HG03565 (cell line): ENCODE measurements around the gene SH3PXD2A.

Experiments
- ATAC-seq: cut with Tn5 transposase; IDR thresholded peaks from one replicate; pipeline ENCODE4 v1.9.1; 2021; ENCODE audit warnings: mild to moderate bottlenecking, moderate library complexity; ENCODE audit not compliant: unreplicated experiment

Gene SH3PXD2A

DNA sequence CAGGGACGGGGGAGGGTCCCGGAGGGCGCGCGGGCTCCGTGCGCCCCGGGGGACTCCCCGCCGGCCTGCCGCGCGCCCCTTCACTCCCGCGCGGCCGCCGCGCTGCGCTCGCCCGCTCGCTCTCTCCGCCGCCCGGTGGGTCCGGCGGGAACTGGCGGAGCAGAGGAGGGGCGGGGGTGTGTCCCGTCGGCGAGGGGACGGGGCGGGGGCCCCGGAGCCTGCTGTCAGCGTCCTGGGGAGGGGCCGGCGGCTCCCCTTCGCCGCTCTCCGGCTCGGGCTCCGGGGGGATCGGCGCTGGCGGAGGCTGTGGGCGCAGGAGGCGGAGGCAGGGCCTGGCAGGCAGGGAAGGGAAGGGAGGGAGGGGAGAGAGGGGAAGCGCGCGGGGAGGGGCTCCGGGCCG lies at the start of gene SH3PXD2A:
Gene SH3PXD2A, minus strand, starts transcription at position 153 of the 400 bp plus-strand sequence. CDS start 310 bp downstream, outside the sequence.
- ATAC-seq: no peak

DNA sequence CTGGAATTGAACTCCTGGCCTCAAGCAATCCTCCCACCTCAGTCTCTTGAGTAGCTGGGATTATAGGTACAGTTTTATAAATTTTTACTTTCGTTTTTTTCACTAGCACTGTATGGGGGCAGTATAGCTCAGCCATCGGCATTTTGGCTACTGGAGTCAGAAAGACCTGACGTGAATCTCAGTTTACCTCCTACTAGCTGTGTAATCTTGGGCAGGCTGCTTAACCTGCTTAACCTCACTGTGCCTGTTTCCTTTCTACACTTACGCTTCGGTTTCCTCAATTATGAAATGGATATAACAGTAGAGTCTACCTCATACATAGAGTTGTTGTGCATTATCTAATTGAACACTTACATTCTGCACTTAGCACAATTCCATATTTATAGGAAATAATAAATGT lies 45.9 kb upstream of the SH3PXD2A start:
- ATAC-seq: no peak

DNA sequence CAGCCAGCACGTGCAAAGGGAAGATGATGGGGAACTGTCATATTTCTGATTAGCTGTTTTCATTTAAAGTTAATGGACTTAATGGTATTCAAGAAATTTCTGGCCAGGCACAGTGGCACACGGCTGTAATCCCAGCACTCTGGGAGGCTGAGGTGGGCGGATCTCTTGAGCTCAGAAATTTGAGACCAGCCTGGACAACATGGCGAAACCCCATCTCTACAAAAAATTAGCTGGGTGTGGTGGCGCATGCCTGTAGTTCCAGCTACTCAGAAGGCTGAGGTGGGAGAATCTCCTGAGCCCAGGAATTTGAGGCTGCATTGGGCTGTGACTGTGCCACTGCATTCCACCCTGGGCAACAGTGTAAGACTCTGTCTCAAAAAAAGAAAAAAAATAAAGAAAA lies 43.9 kb upstream of the SH3PXD2A start:
- ATAC-seq: no peak

- no peak for ATAC-seq
These were observed 41.9 kb upstream of the SH3PXD2A start for GRCh38 chr10:103897241-103897774.

DNA sequence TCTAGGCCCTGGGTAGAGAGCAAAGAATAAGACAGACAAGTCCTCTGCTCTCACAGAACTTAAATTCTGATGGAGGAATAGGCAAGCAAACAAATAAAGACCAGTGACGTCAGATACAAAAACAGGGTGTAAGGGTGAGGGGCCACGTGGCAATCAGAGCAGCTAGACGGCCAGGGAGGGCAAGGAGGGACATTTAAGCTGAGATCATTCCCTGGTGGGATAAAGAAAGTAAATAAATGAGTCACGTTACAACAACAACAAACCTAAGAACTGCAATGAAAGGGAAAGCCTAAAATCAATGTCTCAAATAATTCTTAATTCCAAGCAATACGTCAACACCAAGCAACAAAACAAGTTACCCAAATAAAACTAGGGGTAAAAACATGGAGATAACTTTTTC lies 40.8 kb upstream of the SH3PXD2A start:
- ATAC-seq: no peak

DNA sequence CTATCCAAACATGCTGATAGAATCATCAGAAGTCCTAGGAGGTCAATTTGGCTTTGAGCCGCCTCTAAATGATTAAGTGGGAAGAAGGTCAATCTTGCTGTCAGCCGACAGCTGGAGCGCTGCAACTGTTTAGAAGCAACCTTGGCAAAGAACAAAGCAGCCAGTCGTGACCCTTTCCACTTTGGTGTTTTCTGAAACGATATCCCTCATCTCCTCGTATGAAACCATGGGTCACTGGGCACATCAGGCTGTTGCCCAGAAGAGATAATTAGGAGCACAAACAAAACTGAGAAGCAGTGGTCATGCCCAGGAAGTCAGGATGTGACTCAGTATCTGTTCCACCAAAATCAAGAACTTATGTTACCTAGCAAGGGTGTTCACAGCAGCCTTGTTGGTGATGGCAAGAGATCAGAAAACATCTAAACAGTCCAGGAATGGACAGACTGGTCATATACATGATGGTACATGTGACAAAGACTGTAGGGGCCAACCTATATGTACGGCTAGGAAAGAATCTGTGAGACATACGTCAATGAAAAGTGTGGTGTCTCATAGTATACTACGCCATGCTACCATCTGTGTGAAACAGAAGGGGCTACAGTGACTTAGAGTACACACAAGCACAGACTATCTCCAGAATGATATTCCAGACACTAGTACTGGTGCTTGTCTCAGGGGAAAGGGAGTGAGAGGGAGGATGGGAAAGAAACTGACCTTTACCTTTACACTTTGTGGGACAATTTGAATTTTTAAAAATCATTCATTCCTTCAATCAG lies 40.2 kb upstream of the SH3PXD2A start:
- no peak for ATAC-seq

- ATAC-seq: no peak
These were observed 39.1 kb upstream of the SH3PXD2A start for GRCh38 chr10:103894441-103894864.

GRCh38 chr10:103893817-103894216 lies 38.4 kb upstream of the SH3PXD2A start:
- ATAC-seq: no peak

- ATAC-seq: no peak
These were observed 36.8 kb upstream of the SH3PXD2A start for GRCh38 chr10:103892181-103892580.

DNA sequence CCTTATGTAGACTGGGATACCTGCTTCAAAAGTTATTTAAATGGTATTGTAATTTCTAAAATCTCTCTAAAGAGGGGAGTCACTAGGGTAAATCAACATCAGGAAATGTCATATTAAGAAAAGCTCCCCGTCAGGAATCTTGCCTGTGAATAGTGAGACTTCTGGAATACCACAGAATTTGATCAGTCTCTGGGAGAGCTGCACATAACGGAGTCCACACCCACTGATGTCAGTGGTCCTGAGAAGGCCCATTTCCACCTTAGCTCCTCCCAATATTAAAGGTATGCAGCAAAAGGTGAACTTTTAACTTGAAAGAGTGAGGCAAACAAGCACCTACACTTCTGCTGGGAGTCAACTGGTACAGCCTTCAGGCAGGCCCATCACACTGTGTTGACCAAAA lies 35.3 kb upstream of the SH3PXD2A start:
- ATAC-seq: no peak

- no peak for ATAC-seq
These were observed 34.9 kb upstream of the SH3PXD2A start for GRCh38 chr10:103890194-103890658.

- no peak for ATAC-seq
These were observed 33.8 kb upstream of the SH3PXD2A start for GRCh38 chr10:103889121-103889720.

DNA sequence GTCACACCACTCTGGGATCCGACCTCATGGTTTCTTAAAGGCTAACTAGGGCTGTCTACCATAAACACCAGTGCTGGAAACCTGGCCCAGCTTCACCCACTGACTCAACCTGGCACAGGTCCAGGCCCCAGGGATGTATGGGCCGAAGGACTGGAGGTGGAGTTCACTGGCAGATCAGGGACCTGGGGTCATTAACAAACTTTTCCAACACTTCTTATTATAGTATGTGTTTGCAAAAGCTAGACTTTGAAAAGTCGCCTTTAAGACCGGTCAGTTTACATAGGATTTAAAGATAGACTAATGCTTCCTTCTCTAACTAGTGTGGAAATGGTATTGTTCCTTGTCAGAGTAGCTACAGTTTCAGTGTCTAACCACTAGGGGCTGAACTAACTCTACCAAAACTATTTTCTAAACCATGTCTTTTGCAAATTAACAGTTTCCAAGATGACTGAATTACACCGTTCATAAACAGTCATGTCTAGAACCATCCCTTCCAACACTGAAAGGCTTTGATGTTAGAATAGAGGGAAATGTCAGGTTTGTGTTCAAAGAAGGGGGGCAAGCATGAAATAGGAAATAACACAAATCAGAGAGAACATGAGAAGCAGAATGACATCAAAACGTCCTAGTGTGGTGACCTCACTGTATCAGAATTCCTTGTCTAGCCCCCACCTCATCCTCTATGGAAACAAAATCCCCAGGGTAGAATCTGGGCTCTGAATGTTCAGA lies 32.9 kb upstream of the SH3PXD2A start:
- ATAC-seq: no peak

DNA sequence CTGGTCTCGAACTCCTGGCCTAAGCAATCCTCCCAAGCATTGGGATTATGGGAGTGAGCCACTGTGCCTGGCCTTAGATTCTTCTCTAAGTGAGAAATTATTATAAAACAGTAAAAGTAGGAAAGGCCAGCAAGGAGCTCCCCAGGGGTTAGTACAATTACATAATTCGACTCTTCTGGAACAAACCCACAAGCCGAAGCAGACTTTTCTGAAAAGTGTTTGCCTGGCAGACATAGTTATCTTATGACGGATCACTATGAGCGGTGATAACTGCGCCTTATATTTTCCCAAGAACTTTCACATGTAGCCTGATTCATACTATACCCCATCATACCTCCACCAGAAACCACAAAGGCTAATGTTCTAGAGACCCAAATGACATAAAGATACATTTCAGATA lies 30.2 kb upstream of the SH3PXD2A start:
- ATAC-seq: no peak

- no peak for ATAC-seq
These were observed 29.3 kb upstream of the SH3PXD2A start for GRCh38 chr10:103884681-103885139.

- no peak for ATAC-seq
These were observed 27.1 kb upstream of the SH3PXD2A start for GRCh38 chr10:103882285-103883007.

DNA sequence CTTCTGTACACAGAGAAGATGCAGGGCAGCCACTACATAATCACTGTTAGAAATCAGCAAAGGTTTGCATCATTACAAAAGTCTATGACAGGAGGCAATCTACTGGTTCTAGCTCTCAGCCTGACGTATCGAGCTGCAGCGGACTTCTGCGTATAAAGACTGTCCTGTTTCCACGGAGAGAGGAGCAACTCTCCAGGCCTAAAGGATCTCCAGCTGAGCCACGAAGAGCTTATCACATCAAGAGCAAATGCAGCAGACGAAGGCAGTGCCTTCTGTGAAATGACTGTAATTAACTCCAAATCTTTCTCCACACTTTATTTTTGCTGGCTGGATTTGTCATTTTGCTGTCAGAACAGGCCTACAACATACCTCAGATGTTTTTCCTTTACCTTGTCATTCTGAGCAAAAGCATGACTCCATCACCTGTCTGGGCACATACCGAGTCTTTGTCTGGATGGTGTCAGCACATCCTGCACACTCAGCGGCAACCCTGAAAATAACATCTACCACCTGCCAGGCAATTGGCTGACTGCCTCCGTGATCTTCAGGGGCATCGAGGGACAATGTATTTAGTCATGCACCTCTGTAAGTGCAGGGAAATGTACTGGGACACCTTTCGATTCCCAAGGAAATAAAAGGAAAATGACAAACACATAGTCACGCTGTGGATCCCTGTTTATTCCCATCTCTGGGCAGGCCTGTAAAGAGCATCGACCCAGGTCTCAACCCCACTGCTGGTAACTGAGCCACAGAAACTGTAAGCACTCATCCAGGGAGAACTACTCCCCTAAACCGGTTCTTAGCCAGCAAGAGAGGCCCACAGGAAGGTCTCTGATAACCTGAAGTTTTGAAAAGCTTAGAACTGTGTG lies 26.3 kb upstream of the SH3PXD2A start:
- ATAC-seq: no peak

DNA sequence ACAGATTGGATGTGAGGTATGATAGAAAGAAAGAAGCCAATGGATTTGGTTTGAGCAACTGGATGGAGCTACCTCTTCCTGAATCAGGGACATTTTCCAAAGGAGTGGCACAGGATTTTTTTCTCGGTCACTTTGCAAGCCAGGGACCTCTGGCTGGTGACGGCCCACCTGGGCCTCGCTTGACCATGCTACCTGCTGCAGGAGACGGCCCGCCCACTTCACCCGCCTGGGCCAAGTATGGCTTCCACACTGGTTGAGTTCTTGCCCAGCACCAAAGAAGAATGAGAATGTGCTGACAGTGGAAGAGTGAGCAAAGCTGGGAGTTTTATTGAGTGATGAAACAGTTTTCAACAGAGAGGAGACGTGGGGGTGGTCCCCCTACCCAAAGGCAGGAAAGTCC lies 24.5 kb upstream of the SH3PXD2A start:
- no peak for ATAC-seq

DNA sequence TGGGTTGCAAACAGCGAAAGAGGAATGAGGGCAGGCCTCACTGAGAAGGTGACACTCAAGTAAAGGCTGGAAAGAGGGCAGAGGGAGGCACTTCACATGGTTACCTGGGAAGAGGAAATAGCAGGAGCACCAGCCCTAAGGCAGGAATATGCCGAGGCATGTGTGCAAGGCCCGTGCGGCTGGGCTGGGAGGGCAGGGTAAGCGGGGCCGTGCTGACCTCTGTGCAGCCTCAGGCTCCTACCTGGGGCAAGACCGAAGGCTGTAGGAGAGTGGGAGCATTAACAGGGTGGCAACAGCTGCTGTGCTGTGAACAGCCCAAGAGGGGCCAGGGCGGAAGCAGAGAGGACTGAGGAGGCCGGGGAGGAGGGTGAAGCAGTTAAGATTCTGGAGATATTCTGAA lies 24.0 kb upstream of the SH3PXD2A start:
- no peak for ATAC-seq

DNA sequence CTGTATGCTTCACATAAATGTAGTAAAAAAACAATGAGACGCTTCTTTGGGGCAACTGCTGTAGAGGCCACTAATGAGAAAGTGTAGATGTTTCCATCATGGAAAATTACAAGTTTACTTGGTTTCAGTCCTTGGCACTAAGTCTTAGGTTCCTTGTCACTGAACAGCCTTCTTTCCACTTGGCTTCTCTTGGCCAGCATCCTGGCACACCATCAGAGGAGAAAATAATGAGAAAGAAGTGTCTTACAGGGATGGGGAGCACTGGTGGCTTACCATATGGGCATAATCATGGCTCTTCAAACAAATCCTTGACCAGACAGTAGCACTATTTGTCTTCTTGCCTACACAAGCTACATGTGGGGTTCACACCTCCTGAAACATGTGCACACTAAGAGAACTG lies 22.5 kb upstream of the SH3PXD2A start:
- ATAC-seq: no peak
